HepG2 (cell line): ENCODE measurements around the gene ZNF264. TPM values are rescaled to one million over a fixed set of nuclear protein-coding genes. Genes with fewer than 3 reads are reported as not detected.

Source experiments
- BRF2 ChIP-seq: sonication (generic); formaldehyde crosslinking; IDR thresholded peaks from 2 replicates; pipeline ENCODE4 v1.8.1; 2022; ENCODE audit warnings: mild to moderate bottlenecking, missing genetic modification reagents
- ZBTB25 ChIP-seq: IDR thresholded peaks from 2 replicates; pipeline ENCODE4 v1.6.1; 2018; ENCODE audit warnings: missing genetic modification reagents
- ZFP36L1 ChIP-seq: sonication (generic); formaldehyde crosslinking; IDR thresholded peaks from 2 replicates; pipeline ENCODE4 v1.8.0; 2022; ENCODE audit warnings: mild to moderate bottlenecking, missing genetic modification reagents, moderate library complexity
- ZNF142 ChIP-seq: sonication (generic); formaldehyde crosslinking; IDR thresholded peaks from 2 replicates; pipeline ENCODE4 v1.4.0; 2020; ENCODE audit warnings: missing genetic modification reagents
- ZNF770 ChIP-seq: sonication (generic); formaldehyde crosslinking; IDR thresholded peaks from 2 replicates; pipeline ENCODE4 v1.5.0; 2020; ENCODE audit warnings: mild to moderate bottlenecking, missing genetic modification reagents
- polyA plus RNA-seq, 8 experiments: library from polyadenylated mRNA; depleted of rRNA in 3 of 8; stranded (reverse) in 7 of 8; unstranded in 1 of 8; fragments of >200 nt; fragmentation: Illumina TruSeq in 4 of 8; extraction: Trizol in 4 of 8; gene quantifications; 2 replicates each; pipeline versions ENCODE4 v1.2.1 to v1.2.3, GENCODE V29; 2011 to 2016; ENCODE audit warnings: low read depth in 4 of 8, missing spikeins in 1 of 8, mixed read lengths in 1 of 8; ENCODE audit not compliant: insufficient read depth in 1 of 8
- total RNA-seq, 5 experiments: library from RNA; depleted of rRNA; stranded (reverse); fragments of >200 nt; fragmentation: Illumina TruSeq; extraction: Trizol; gene quantifications; 2 replicates each; pipeline ENCODE4 v1.2.3, GENCODE V29; 2016; ENCODE audit warnings: low read depth in 1 of 5
- TF ChIP-seq, protein P1 (sequence below): sonication (generic); formaldehyde crosslinking; IDR thresholded peaks from 2 replicates; pipeline ENCODE4 v1.4.0; 2020; ENCODE audit warnings: mild to moderate bottlenecking, missing genetic modification reagents
- TF ChIP-seq, protein P2 (sequence below): sonication (generic); formaldehyde crosslinking; IDR thresholded peaks from 2 replicates; pipeline ENCODE4 v1.5.1; 2020; ENCODE audit warnings: missing genetic modification reagents, mild to moderate bottlenecking, borderline replicate concordance

ZNF264 gene
- total and polyA plus RNA-seq, 2 of the 13 experiments (the other 11 are each of a cell fraction or from before 2014, with no cell fraction given), result 3.5 to 17.6 TPM

DNA sequence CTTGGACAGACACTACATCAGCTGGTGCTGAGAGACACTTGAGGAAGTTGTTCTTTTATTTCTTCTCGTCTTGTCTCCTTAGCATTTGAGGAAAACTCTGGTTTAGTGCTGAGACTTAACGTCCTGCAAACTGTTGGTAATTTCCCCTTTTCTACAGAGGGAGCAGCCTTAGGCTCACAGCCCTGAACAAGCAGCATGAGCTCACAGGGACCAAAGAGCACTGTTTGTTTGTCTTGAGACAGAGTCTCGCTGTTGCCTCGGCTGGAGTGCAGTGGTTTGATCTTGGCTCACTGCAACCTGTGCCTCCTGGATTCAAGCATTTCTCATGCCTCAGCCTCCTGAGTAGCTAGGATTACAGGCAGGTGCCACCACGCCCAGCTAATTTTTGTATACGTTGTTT is 54.7 kb downstream of the ZNF264 start (continued):
- TF ChIP-seq, protein P1, sequence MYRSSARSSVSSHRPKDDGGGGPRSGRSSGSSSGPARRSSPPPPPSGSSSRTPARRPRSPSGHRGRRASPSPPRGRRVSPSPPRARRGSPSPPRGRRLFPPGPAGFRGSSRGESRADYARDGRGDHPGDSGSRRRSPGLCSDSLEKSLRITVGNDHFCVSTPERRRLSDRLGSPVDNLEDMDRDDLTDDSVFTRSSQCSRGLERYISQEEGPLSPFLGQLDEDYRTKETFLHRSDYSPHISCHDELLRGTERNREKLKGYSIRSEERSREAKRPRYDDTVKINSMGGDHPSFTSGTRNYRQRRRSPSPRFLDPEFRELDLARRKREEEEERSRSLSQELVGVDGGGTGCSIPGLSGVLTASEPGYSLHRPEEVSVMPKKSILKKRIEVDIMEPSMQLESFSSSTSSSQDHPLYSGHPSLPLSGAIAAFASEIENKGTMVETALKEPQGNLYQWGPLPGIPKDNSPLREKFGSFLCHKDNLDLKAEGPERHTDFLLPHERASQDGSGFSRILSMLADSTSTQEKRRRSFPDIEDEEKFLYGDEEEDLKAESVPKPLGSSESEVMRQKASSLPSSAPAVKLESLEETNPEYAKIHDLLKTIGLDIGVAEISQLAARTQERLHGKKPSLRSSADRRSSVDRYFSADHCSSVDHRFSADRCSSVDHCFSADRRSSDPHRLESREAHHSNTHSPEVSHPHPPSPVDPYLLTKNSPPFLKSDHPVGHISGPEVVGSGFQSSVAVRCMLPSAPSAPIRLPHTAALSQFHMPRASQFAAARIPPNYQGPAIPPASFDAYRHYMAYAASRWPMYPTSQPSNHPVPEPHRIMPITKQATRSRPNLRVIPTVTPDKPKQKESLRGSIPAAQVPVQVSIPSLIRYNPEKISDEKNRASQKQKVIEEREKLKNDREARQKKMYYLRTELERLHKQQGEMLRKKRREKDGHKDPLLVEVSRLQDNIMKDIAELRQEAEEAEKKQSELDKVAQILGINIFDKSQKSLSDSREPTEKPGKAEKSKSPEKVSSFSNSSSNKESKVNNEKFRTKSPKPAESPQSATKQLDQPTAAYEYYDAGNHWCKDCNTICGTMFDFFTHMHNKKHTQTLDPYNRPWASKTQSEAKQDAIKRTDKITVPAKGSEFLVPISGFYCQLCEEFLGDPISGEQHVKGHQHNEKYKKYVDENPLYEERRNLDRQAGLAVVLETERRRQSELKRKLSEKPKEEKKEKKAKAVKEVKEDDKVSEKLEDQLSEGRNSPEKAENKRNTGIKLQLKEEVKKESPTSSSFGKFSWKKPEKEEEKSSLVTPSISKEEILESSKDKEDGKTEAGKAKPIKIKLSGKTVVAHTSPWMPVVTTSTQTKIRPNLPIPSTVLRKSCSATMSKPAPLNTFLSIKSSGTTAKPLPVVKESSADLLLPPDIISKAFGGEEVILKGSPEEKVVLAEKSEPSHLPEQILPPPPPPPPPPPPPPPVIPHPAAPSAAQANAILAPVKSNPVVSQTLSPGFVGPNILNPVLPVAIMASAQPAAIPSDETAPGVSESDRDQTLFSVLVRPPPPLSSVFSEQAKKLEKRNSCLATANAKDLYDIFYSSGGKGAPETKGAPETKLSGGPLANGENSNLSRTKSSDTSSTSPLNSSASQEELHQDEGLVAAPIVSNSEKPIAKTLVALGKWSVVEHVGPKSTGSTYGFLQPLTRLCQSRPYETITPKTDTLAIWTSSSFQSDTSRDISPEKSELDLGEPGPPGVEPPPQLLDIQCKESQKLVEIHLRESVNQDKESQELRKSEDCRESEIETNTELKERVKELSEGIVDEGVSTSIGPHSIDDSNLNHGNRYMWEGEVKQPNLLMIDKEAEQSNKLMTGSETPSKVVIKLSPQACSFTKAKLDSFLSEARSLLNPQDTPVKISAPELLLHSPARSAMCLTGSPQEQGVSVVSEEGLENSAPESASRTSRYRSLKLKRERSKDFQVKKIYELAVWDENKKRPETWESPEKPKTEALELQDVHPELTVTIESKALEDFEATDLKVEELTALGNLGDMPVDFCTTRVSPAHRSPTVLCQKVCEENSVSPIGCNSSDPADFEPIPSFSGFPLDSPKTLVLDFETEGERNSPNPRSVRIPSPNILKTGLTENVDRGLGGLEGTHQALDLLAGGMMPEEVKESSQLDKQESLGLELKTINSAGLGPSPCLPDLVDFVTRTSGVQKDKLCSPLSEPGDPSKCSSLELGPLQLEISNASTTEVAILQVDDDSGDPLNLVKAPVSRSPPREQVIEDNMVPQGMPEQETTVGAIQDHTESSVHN (CRISPR knock-in tag), result no peak
- TF ChIP-seq ZFP36L1, result no peak
- TF ChIP-seq ZNF142 (CRISPR knock-in tag), result no peak
- no peak for TF ChIP-seq ZNF770 (CRISPR knock-in tag)
- TF ChIP-seq, protein P2, sequence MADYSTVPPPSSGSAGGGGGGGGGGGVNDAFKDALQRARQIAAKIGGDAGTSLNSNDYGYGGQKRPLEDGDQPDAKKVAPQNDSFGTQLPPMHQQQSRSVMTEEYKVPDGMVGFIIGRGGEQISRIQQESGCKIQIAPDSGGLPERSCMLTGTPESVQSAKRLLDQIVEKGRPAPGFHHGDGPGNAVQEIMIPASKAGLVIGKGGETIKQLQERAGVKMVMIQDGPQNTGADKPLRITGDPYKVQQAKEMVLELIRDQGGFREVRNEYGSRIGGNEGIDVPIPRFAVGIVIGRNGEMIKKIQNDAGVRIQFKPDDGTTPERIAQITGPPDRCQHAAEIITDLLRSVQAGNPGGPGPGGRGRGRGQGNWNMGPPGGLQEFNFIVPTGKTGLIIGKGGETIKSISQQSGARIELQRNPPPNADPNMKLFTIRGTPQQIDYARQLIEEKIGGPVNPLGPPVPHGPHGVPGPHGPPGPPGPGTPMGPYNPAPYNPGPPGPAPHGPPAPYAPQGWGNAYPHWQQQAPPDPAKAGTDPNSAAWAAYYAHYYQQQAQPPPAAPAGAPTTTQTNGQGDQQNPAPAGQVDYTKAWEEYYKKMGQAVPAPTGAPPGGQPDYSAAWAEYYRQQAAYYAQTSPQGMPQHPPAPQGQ (CRISPR knock-in tag), result no peak
- TF ChIP-seq ZBTB25 (CRISPR knock-in tag), result peak; percentile 62; the same call in 1 of the 2 replicates
- TF ChIP-seq BRF2 (CRISPR knock-in tag), result no peak
